ENCODE results near the gene CENPI.

DNA sequence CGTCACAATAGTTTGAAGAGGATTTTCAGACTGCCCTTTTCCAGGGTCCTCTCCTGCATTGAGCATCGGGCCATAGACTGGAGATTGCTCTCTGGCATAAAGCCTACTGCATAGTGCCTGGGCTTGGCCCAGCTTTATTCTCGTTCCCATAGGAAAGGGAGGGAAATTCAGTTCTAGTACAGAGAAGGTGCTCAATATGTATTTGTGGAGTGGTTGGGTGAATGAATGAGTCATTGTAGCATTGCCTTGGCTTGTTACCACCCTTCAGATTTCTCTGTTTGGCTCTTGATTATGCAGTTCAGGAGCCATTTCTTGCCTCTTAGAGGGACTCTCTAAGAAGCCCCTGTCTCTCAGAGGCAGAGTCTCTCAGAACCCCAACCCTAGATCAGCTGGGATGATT is 16.8 kb upstream of the CENPI start:
- no peak for TF ChIP-seq POLR2AphosphoS5 (IDR thresholded peaks at IDR 0.05)
- TF ChIP-seq CTCF (IDR thresholded peaks at IDR 0.05): no peak

Measured in esophagus muscularis mucosa (tissue), 3 donors.